MCF 10A (cell line): ENCODE data around the gene KCTD7. TPM values are rescaled to one million over a fixed set of nuclear protein-coding genes. Genes with fewer than 3 reads are reported as not detected.
A peak's percentile ranks its signal among the peaks of the same experiment; 100 is the strongest.
"Not testable (repeated sequence)": the region's sequence is repeated elsewhere in the genome, so short reads cannot be mapped to it uniquely, and the experiment has no call there.

Experiments
- BruUV-seq: library from RNA; stranded (reverse); fragments of 400-500 nt; replicated peaks from 2 replicates; lab custom pipeline; 2021; lab: Mats Ljungman, UMichigan
- CTCF ChIA-PET: fragments of 300-600 bp; sonication (Branson Sonifier 250); formaldehyde crosslinking; extraction: SDS; loops from one replicate; lab custom pipeline; 2021; ENCODE audit warnings: antibody characterized with exemption, inconsistent platforms; lab: Yijun Ruan, JAX
- POLR2A ChIA-PET: fragments of 300-600, 350-650 bp; sonication (Branson Sonifier 250); formaldehyde crosslinking; extraction: SDS; loops from one replicate; lab custom pipeline; 2020; ENCODE audit warnings: antibody characterized with exemption, inconsistent platforms; lab: Yijun Ruan, JAX
- DNase-seq: peaks from one replicate; pipeline ENCODE4 v3.0.0-alpha.2; 2018; ENCODE audit not compliant: unreplicated experiment
- H3K27ac Mint-ChIP-seq: one replicate; pipeline ENCODE4 v1.8.0; 2022; ENCODE audit warnings: mild to moderate bottlenecking, low read depth, mixed read lengths; ENCODE audit not compliant: unreplicated experiment
- H3K27me3 Mint-ChIP-seq: one replicate; pipeline ENCODE4 v1.8.0; 2022; ENCODE audit warnings: mixed read lengths; ENCODE audit not compliant: insufficient read depth, unreplicated experiment
- H3K36me3 Mint-ChIP-seq: one replicate; pipeline ENCODE4 v1.8.0; 2022; ENCODE audit warnings: mild to moderate bottlenecking, moderate library complexity, mixed read lengths; ENCODE audit not compliant: insufficient read depth, unreplicated experiment
- H3K4me1 Mint-ChIP-seq: one replicate; pipeline ENCODE4 v1.8.0; 2022; ENCODE audit warnings: mixed read lengths; ENCODE audit not compliant: insufficient read depth, unreplicated experiment
- H3K4me3 Mint-ChIP-seq: one replicate; pipeline ENCODE4 v1.8.0; 2022; ENCODE audit warnings: mild to moderate bottlenecking, moderate library complexity, mixed read lengths; ENCODE audit not compliant: unreplicated experiment
- H3K9me3 Mint-ChIP-seq: one replicate; pipeline ENCODE4 v1.8.0; 2022; ENCODE audit warnings: mixed read lengths; ENCODE audit not compliant: unreplicated experiment
- CTCF ChIP-seq: fragments of 200-600 bp; IDR thresholded peaks from one replicate; pipeline ENCODE4 v1.8.0; 2022; ENCODE audit warnings: antibody characterized with exemption, mild to moderate bottlenecking; ENCODE audit not compliant: unreplicated experiment
- intact Hi-C: fragments of 100-400 bp; cut with micrococcal nuclease; formaldehyde crosslinking; loops from 2 replicates; pipeline ENCODE4 v1.14.1; 2022
- total RNA-seq: library from RNA; stranded (reverse); gene quantifications from 2 replicates; pipeline ENCODE4 v1.2.3, GENCODE V29; 2022

KCTD7 gene
- total RNA-seq, 1 experiment from 2014 or later = 3.7 TPM

- no peaks in the 10 kb centered on the region for H3K9me3 Mint-ChIP-seq
- H3K27ac Mint-ChIP-seq = no peak overlapping the region
- no peaks in the 10 kb centered on the region for H3K4me1 Mint-ChIP-seq
- TF ChIP-seq CTCF = no peak
- no peak for DNase-seq
- BruUV-seq = no TSS peak
- ChIA-PET POLR2A (no interaction called here), CTCF (interaction anchor here (0.6 to 0.7 kb wide), 2 partner anchors 12 to 58 kb away, joined by 5 to 7 read pairs; no protein-coding TSS in a partner anchor)
- intact Hi-C loops = no loop called here
- H3K27me3 Mint-ChIP-seq = no peaks in the 10 kb centered on the region
- no peaks in the 10 kb centered on the region for H3K36me3 Mint-ChIP-seq
- H3K4me3 Mint-ChIP-seq = no peak overlapping the region
These were observed 13.0 kb upstream of the KCTD7 start for GRCh38 chr7:66615699-66616098.

GRCh38 chr7:66617295-66617694, 11.4 kb upstream of the KCTD7 start:
- no peaks in the 10 kb centered on the region for H3K27me3 Mint-ChIP-seq
- H3K27ac Mint-ChIP-seq = no peak overlapping the region
- DNase-seq = no peak
- TF ChIP-seq CTCF = no peak
- intact Hi-C loops = no loop called here
- H3K4me3 Mint-ChIP-seq = no peak overlapping the region
- no peaks in the 10 kb centered on the region for H3K9me3 Mint-ChIP-seq
- no peaks in the 10 kb centered on the region for H3K36me3 Mint-ChIP-seq
- no TSS peak for BruUV-seq
- CTCF ChIA-PET = no interaction called here
- no peaks in the 10 kb centered on the region for H3K4me1 Mint-ChIP-seq
- POLR2A ChIA-PET = interaction anchor here (1.1 kb wide), 1 partner anchor 10 kb away, joined by 3 read pairs; no protein-coding TSS in a partner anchor

- H3K27ac Mint-ChIP-seq, H3K9me3 Mint-ChIP-seq, H3K27me3 Mint-ChIP-seq, H3K4me3 Mint-ChIP-seq, BruUV-seq, H3K4me1 Mint-ChIP-seq, intact Hi-C loops, H3K36me3 Mint-ChIP-seq, CTCF ChIA-PET, DNase-seq: not testable (repeated sequence)
- POLR2A ChIA-PET = interaction anchor here (0.9 kb wide), 1 partner anchor 8 kb away, joined by 3 read pairs; no protein-coding TSS in a partner anchor
These were observed 9.2 kb upstream of the KCTD7 start for GRCh38 chr7:66619341-66619948.

GRCh38 chr7:66626331-66626934, 2.2 kb upstream of the KCTD7 start:
- Mint-ChIP-seq H3K27me3 (no peaks in the 10 kb centered on the region), H3K36me3 (no peaks in the 10 kb centered on the region), H3K9me3 (no peaks in the 10 kb centered on the region), H3K4me1 (peaks cover 16% of the 10 kb centered on the region), H3K4me3 (no peak overlapping the region), H3K27ac (no peak overlapping the region)
- no TSS peak for BruUV-seq
- CTCF ChIA-PET = interaction anchor here (0.6 to 1.1 kb wide), 2 partner anchors 69 to 70 kb away, joined by 4 to 5 read pairs; no protein-coding TSS in a partner anchor
- POLR2A ChIA-PET = interaction anchor here (1.3 to 4.1 kb wide), 5 partner anchors 10 to 114 kb away, joined by 7 to 44 read pairs (median 8); partner anchors contain the start of gene RABGEF1
- no peak for TF ChIP-seq CTCF
- peak; percentile 30 for DNase-seq
- intact Hi-C loops = no loop called here
